Neural cell (in vitro differentiated cells): ENCODE data around the gene MAB21L3. TPM values are rescaled to one million over a fixed set of nuclear protein-coding genes. Genes with fewer than 3 reads are reported as not detected.

ENCODE experiments used
- H2AFZ ChIP-seq: fragments of 200-600, 300-800 bp; sonication (generic), shearing (Covaris generic); 2 replicates; pipeline ENCODE4 v1.6.0; 2014; ENCODE audit warnings: low read depth, mild to moderate bottlenecking, antibody characterized with exemption, low read length, moderate library complexity
- H3F3A ChIP-seq: fragments of 200-600 bp; shearing (Covaris generic); 2 replicates; pipeline ENCODE4 v1.6.1; 2016; ENCODE audit warnings: mild to moderate bottlenecking, moderate library complexity, mixed read lengths, antibody characterized with exemption, low read length; ENCODE audit not compliant: insufficient read depth, poor library complexity, severe bottlenecking
- H3K27ac ChIP-seq: fragments of 200-600, 300-800 bp; sonication (generic), shearing (Covaris generic); 2 replicates; pipeline ENCODE4 v1.5.1; 2014; ENCODE audit warnings: mild to moderate bottlenecking, low read length, moderate library complexity
- H3K27me3 ChIP-seq: fragments of 300-800, 200-600 bp; sonication (generic), shearing (Covaris generic); 2 replicates; pipeline ENCODE4 v1.6.0; 2014; ENCODE audit warnings: mild to moderate bottlenecking, low read depth, low read length, moderate library complexity; ENCODE audit not compliant: insufficient read depth
- H3K36me3 ChIP-seq: fragments of 300-800, 200-600 bp; sonication (generic), shearing (Covaris generic); 2 replicates; pipeline ENCODE4 v1.5.1; 2014; ENCODE audit warnings: mild to moderate bottlenecking, antibody characterized with exemption, low read length, moderate library complexity; ENCODE audit not compliant: insufficient read depth
- H3K4me2 ChIP-seq: fragments of 300-800, 200-600 bp; sonication (generic), shearing (Covaris generic); 2 replicates; pipeline ENCODE4 v1.6.0; 2014; ENCODE audit warnings: mild to moderate bottlenecking, low read length
- H3K4me3 ChIP-seq: fragments of 300-800, 200-600 bp; sonication (generic), shearing (Covaris generic); 2 replicates; pipeline ENCODE4 v1.5.1; 2014; ENCODE audit warnings: mild to moderate bottlenecking, low read length, moderate library complexity
- H3K79me2 ChIP-seq: fragments of 200-600 bp; shearing (Covaris generic); replicated peaks from 2 replicates; pipeline ENCODE4 v1.6.0; 2014; ENCODE audit warnings: mild to moderate bottlenecking, low read length, moderate library complexity; ENCODE audit not compliant: insufficient read depth
- H3K9ac ChIP-seq: fragments of 300-800, 200-600 bp; sonication (generic), shearing (Covaris generic); 2 replicates; pipeline ENCODE4 v1.6.1; 2016; ENCODE audit warnings: mild to moderate bottlenecking, low read length, mixed read lengths
- H3K9me2 ChIP-seq: fragments of 200-600 bp; shearing (Covaris generic); 2 replicates; pipeline ENCODE4 v1.6.1; 2016; ENCODE audit warnings: mild to moderate bottlenecking, low read length, mixed read lengths; ENCODE audit not compliant: insufficient read depth
- H3K9me3 ChIP-seq: fragments of 200-600, 300-800 bp; sonication (generic), shearing (Covaris generic); 2 replicates; pipeline ENCODE4 v1.6.1; 2016; ENCODE audit warnings: mild to moderate bottlenecking, mixed run types, low read length, moderate library complexity, mixed read lengths
- H4K20me1 ChIP-seq: fragments of 200-600 bp; shearing (Covaris generic); 2 replicates; pipeline ENCODE4 v1.6.1; 2016; ENCODE audit warnings: mild to moderate bottlenecking, mixed run types; ENCODE audit not compliant: insufficient read depth
- CTCF ChIP-seq: fragments of 450-650 bp; IDR thresholded peaks from 2 replicates; pipeline ENCODE4 v1.5.1; 2014; ENCODE audit warnings: antibody characterized with exemption, mild to moderate bottlenecking, moderate library complexity; ENCODE audit not compliant: poor library complexity, severe bottlenecking
- EP300 ChIP-seq: fragments of 450-650 bp; conservative IDR thresholded peaks from 2 replicates; pipeline ENCODE4 v1.6.1; 2014; ENCODE audit warnings: antibody characterized with exemption, mild to moderate bottlenecking, moderate library complexity; ENCODE audit not compliant: poor library complexity, severe bottlenecking
- EZH2 ChIP-seq: fragments of 200-600, 300-800 bp; shearing (Covaris generic), sonication (generic); IDR thresholded peaks from 2 replicates; pipeline ENCODE4 v1.6.1; 2014; ENCODE audit warnings: antibody characterized with exemption, low read length, borderline replicate concordance, mild to moderate bottlenecking; ENCODE audit not compliant: insufficient read depth, poor library complexity, severe bottlenecking
- MXI1 ChIP-seq: fragments of 450-650 bp; conservative IDR thresholded peaks from 2 replicates; pipeline ENCODE4 v1.6.1; 2014; ENCODE audit warnings: antibody characterized with exemption, mild to moderate bottlenecking; ENCODE audit not compliant: poor library complexity, severe bottlenecking
- POLR2AphosphoS5 ChIP-seq: IDR thresholded peaks from 2 replicates; pipeline ENCODE4 v1.6.1; 2012
- RAD21 ChIP-seq: fragments of 450-650 bp; conservative IDR thresholded peaks from 2 replicates; pipeline ENCODE4 v1.6.1; 2014; ENCODE audit warnings: antibody characterized with exemption, mild to moderate bottlenecking, moderate library complexity
- REST ChIP-seq: IDR thresholded peaks from 2 replicates; pipeline ENCODE4 v1.6.1; 2012; ENCODE audit warnings: borderline replicate concordance
- SMC3 ChIP-seq: fragments of 450-650 bp; conservative IDR thresholded peaks from 2 replicates; pipeline ENCODE4 v1.6.1; 2014; ENCODE audit warnings: antibody characterized with exemption, mild to moderate bottlenecking, moderate library complexity; ENCODE audit not compliant: poor library complexity
- TAF1 ChIP-seq: IDR thresholded peaks from 2 replicates; pipeline ENCODE4 v1.6.1; 2012; ENCODE audit warnings: low read depth
- polyA plus RNA-seq: library from polyadenylated mRNA; depleted of rRNA; stranded (reverse); fragments of >200 nt; gene quantifications from 2 replicates; pipeline ENCODE4 v1.2.3, GENCODE V29; 2014

MAB21L3 gene
- polyA plus RNA-seq, 1 donor from 2014 or later = not detected

- H2AFZ ChIP-seq = no peak overlapping the region
- H3K4me3 ChIP-seq = no peak overlapping the region
- H3K79me2 ChIP-seq = no peaks in the 10 kb centered on the region
- H3K9me2 ChIP-seq = no peaks in the 10 kb centered on the region
- no peaks in the 10 kb centered on the region for H3K9me3 ChIP-seq
- no peak overlapping the region for H3K9ac ChIP-seq
- TF ChIP-seq EZH2 = no peak
- TF ChIP-seq REST = no peak
- TF ChIP-seq EP300 = no peak
- TF ChIP-seq MXI1 = no peak
- no peak for TF ChIP-seq SMC3
- no peak overlapping the region for H3K27ac ChIP-seq
- H3K36me3 ChIP-seq = no peaks in the 10 kb centered on the region
- H3F3A ChIP-seq = no peaks in the 10 kb centered on the region
- no peak overlapping the region for H3K4me2 ChIP-seq
- H3K27me3 ChIP-seq = no peaks in the 10 kb centered on the region
- no peaks in the 10 kb centered on the region for H4K20me1 ChIP-seq
Observed at GRCh38 chr1:116157096-116157495, 45.9 kb downstream of the MAB21L3 start.

GRCh38 chr1:116159177-116159576 is 48.0 kb downstream of the MAB21L3 start:
- no peaks in the 10 kb centered on the region for H3F3A ChIP-seq
- no peak overlapping the region for H3K4me2 ChIP-seq
- H4K20me1 ChIP-seq = no peaks in the 10 kb centered on the region
- no peaks in the 10 kb centered on the region for H3K9me3 ChIP-seq
- H3K9me2 ChIP-seq = no peaks in the 10 kb centered on the region
- no peak overlapping the region for H3K9ac ChIP-seq
- H3K36me3 ChIP-seq = no peaks in the 10 kb centered on the region
- H2AFZ ChIP-seq = no peak overlapping the region
- H3K79me2 ChIP-seq = no peaks in the 10 kb centered on the region
- H3K27ac ChIP-seq = no peak overlapping the region
- TF ChIP-seq POLR2AphosphoS5 = no peak
- no peak for TF ChIP-seq RAD21
- TF ChIP-seq CTCF = no peak
- TF ChIP-seq REST = no peak
- no peak for TF ChIP-seq TAF1
- no peaks in the 10 kb centered on the region for H3K27me3 ChIP-seq
- no peak overlapping the region for H3K4me3 ChIP-seq
